Activated CD8-positive, alpha-beta memory T cell treated with anti-CD3 and anti-CD28 coated beads, Interleukin-2, amount 50 U/mL, for 48 hours (primary cell): Measurements from ENCODE around the gene SCRT2.
"Not testable (repeated sequence)": the region's sequence is repeated elsewhere in the genome, so short reads cannot be mapped to it uniquely, and the experiment has no call there.

Experiments
- DNase-seq: peaks from one replicate; pipeline ENCODE4 v3.0.0-alpha.2; 2020

SCRT2 gene

DNA sequence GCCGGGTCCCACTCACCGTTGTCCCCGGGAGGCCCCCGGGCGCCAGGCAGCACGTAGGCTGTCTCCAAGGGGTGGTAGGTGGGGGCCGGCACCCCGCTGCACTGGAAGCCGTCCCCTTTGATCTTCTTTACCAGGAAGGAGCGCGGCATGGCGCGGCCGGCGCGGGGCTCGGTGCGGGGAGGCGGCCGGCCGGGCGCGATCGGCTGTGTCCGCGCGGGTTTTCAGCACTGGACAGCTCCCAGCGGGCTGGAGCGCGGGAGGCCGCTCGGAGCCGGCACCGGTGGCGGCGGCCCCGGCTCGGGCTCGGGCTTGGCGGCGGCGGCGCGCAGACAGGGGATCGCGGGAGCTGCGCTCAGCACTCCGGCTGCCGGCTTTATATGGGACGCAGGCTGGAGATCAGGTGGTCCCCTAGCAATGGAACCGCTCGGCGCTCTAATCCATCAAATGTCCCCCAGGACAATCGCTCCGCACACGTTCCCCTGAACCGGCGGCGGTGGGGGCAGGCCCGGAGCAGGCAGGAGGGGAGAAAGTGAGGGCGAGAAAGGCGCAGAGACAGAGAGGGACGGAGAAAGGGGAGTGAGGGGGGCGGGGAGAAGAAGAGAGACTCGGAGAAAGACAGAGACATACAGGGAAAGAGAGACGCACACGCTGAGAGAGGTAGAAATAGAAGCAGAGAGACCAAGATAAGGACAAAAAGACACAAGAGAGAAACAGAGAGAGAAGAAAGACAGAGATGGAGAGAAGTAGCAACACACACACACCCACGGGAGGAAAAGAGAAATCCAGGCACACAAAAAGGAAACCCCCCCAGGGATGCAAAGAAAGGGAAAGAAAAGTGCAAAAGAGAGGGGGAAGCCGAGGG, at the start of gene SCRT2:
Gene SCRT2 (minus strand): TSS at position 350 of the 862 bp plus-strand sequence. CDS start 201 bp downstream, at position 149.
- peak; percentile 88 for DNase-seq

DNA sequence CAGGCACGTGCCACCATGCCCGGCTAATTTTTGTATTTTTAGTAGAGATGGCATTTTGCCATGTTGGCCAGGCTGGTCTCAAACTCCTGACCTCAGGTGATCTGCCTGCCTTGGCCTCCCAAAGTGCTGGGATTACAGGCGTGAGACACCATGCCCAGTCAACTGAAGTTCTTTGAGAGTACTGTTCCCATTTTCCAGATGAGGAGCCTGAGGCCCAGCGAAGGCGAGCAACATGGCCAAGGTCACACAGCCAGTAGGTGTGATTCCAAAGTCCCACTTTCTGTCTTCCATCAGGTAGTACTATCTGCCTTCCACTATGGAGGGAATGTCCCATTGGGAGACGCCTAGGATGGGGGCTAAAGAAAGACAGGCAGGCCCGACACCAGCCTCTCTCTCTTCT, 49.2 kb upstream of the SCRT2 start:
- DNase-seq: not testable (repeated sequence)

DNA sequence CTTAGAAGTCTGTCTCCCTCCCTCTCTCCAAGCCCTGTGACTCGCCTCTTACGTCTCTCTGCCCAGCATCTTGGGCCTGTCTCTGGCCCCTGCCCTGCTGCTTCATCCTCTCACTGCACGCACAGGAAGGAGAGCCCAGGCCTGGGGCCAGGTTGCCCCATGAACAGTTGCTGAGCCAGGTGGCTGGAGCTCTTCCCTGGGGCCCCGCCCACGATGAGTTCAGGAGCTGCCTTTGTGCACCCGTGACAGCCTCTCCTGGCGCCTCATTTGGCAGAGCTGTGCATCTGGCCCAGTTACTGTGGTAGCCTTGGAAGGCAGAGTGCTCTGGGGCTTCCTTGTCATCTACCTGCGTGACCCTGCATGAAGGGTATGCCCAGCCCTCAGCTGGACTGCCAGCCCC, 48.2 kb upstream of the SCRT2 start:
- DNase-seq: no peak

DNA sequence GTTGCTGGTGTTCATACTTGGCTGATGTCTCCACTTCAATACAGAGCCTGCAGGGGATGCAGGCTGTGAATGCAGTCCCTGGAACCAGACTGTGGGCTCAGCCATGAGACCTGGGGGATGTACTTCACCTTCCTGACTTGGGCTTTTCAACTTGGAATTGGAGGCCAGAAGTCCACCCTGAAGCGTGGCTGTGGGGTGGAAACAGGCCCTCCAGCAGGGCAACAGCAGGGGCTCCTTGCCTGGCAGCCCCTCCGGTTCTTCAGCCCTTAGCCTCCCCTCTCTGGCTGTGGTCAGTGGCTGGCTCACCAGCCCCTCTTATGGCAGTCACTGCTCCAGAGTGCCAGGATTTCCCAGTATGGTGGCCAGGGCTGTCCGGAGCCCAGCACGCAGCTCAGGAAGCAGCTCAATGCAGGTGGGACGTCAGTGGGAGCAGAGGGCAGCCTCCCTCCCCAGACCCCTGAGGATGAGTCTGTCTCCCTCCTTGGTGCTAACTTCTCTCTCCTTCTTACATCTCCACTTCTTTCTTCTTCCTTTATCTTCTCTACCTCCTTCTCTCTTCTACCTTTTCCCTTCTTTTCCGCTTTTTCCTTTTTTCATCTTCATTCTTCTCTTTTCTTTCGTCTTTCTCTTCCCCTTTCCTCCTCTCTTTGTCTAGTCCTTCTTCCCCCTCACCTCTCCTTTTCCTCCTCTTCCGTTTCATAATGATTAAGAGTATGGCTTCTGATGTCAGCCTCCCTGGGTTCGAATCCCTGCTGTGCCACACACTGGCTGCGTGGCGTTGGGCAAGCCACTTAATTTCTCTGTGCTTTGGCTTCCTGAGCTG, 47.4 kb upstream of the SCRT2 start:
- DNase-seq: no peak

GRCh38 chr20:721876-722275, 46.3 kb upstream of the SCRT2 start:
- DNase-seq: no peak

GRCh38 chr20:719816-720215, 44.2 kb upstream of the SCRT2 start:
- DNase-seq: no peak

GRCh38 chr20:719068-719467, 43.5 kb upstream of the SCRT2 start:
- DNase-seq: no peak

DNA sequence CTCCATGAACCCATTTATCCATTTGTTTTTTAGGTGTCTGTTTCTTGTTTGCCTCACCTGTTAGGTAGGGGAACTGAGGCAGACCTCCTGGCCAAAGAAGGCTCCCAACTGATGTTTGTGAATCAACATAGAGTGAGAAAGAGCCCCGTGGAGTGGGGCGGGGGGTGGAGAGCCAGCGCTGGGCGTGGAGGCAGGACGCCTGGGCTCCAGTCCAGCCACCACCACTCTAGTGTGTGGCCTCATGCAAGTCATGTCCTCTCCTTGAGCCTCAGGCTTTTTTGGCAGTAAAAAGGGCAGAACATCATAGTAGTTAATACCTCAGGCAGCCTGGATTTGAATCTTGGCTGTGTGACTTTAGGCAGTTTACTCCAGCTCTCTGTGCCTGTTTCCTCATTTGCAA, 42.2 kb upstream of the SCRT2 start:
- no peak for DNase-seq

DNA sequence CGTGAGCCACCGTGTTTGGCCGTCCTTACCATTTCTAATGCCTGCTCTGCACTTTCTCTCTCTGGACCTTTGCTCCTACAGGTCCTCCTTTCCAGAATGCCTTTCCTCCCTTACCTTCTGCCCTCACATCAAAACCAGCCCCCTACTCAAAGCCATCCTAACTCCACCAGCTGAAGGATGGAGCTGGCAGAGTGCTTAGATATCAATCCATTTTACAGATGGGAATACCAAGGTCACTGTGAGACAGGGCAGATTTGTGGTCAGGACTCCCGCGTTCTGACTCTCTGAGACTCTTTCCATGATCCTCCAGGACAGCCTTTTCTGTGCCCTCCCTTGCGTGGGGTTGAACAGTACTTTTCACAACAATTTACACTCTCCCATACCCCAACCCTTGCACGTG, 41.7 kb upstream of the SCRT2 start:
- no peak for DNase-seq

GRCh38 chr20:714453-714852, 38.9 kb upstream of the SCRT2 start:
- DNase-seq: no peak

DNA sequence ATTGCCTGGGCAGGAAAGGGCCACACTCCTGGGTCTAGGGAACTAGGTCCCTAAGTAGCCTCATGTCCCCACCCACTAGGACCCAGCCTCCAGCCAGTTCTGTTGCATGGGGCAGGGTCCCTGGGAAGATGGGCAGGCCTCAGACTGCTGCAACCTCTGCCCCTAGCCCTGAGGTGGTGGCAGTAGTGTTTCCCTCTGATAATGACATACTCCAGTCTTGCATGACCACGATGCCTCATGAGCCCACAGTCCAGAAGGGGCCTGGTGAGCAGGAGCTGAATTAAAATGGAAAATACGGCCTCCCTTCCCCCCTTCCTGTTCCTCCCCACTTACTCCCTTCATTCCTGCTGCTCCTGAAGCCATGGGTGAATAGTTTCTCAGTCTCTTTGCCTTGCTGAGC, 36.0 kb upstream of the SCRT2 start:
- DNase-seq: no peak

DNA sequence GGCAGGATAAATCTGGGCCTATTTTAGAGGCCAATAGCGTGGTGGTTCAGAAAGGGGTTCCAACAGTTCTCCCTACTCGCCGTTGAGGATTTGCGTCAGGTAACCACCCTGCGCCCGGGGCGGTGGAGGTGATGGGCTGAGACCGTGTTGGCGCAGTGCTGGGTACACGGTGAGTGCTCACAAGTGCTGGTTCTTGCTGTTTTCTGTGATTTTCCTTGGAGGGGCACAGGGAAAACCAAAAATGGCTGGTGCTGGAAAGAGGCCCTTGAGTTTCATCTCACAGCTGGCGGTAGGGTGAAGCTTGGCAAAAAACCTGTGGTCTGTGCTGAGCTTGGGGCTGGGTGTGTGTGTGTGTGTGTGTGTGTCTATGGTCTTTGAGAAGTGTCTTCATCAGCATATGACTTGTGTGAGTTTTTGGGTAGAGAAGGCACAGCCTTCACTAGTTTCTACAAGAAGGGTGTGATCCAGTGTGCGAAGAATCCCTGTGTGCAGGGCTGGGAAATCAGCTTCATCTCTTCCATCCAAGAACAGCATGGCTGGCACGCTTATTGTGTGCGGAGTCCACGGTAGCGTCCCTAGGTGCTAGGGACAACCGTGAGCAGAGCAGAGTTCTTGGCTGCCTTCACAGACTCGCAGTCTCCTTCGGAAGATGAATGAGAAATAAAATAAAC, 35.3 kb upstream of the SCRT2 start:
- DNase-seq: no peak

- no peak for DNase-seq
Measured at GRCh38 chr20:709991-710779, 34.6 kb upstream of the SCRT2 start.

DNA sequence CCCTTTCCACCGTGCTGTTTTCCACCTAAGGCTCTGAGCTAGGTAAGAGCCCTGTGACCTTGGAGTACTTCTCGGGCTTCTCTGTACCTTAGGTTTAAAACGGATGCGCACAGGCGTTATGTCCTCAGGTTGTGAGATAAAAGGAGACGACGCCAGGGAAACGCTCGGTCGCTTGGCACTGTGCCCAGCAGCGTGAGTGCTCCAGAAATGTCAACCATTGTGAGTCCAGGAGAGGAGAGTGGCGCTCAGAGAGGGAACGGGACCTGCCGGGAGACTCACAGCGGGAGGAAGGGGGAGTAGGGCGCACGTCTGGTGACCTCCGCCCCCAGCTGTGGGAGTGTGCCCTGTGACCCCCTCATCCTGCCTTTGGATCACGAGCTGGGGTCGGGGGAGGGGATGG, 33.8 kb upstream of the SCRT2 start:
- DNase-seq: no peak

DNA sequence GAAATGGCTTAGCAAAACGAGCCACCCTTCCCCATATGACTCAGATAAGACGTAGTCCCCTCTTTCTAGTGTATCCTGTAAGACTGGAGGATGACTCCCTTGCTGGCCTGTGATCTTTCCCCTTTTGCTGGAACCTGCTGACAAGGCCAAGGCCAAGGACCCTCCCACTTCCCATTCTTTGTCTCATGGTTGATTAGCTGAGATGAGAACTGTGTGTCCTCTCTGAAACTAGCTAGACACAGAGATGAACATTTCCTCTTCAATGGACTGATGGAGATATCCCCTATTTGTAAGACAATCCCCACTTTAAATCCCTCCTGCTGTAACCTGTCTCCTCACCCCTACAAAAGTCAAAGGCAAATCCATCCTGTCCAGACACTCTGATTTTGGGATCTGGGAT, 33.4 kb upstream of the SCRT2 start:
- no peak for DNase-seq

- no peak for DNase-seq
Measured at GRCh38 chr20:707451-708110, 32.0 kb upstream of the SCRT2 start.

GRCh38 chr20:706366-706885, 30.8 kb upstream of the SCRT2 start:
- no peak for DNase-seq

GRCh38 chr20:704726-705125, 29.1 kb upstream of the SCRT2 start:
- DNase-seq: no peak

GRCh38 chr20:703426-703825, 27.8 kb upstream of the SCRT2 start:
- no peak for DNase-seq

GRCh38 chr20:703006-703405, 27.4 kb upstream of the SCRT2 start:
- no peak for DNase-seq

DNA sequence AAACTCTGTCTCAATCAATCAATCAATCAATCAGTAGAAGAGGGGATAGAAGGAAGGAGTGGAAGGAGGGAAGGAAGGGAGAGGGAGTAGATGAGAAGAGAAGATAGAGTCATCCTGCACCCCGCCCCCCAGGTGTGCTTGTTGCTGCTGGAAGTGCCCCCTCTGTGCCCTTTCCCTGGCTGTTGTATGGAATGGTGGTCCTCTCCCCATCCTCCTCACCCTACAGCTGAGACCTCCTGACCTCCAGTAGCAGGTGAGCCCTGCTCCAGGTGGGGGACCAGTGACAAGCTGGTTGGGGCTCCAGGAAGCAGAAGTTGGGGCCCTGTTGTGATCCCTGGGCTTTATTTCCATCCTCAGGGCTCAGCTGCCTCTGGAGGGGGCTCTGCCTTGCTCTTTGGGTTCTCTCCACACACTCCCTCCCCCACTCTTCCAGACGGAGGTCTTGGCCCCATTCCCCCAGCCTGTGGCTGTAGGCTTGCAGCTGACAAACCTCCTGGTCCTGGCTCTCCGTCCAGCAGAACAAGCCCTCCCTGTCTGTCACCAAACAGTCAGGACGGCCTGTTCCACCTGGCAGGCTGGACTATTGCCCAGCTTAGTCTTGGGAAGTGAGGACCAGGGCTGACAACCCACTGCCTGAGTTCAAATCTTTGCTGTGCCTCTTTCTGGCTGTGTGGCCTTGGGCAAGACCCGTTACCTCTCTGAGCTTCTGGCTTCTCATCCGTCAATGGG, 26.0 kb upstream of the SCRT2 start:
- no peak for DNase-seq
